H7 (cell line): Measurements from ENCODE around the gene SHC3. TPM values are rescaled to one million over a fixed set of nuclear protein-coding genes. Genes with fewer than 3 reads are reported as not detected.
A peak's percentile ranks its signal among the peaks of the same experiment; 100 is the strongest.

Experiments used
- DNase-seq: peaks from one replicate; pipeline ENCODE4 v3.0.0; 2012
- H3K27me3 ChIP-seq: 2 replicates; pipeline ENCODE4 v1.6.0; 2011; ENCODE audit warnings: mild to moderate bottlenecking, low read length; ENCODE audit not compliant: control insufficient read depth, insufficient read depth
- H3K36me3 ChIP-seq: replicated peaks from 2 replicates; pipeline ENCODE4 v1.5.1; 2011; ENCODE audit warnings: low read length; ENCODE audit not compliant: control insufficient read depth, insufficient read depth
- H3K4me3 ChIP-seq: 2 replicates; pipeline ENCODE4 v1.5.1; 2011; ENCODE audit warnings: low read depth, mild to moderate bottlenecking, control low read depth, low read length, moderate library complexity; ENCODE audit not compliant: insufficient read depth
- total RNA-seq: library from RNA; depleted of rRNA; stranded (reverse); fragments of >200 nt; shearing (Covaris generic); gene quantifications from 2 replicates; pipeline ENCODE4 v1.2.3, GENCODE V29; 2014

The SHC3 gene
- total RNA-seq, 1 experiment from 2014 or later: 13.2 TPM

DNA sequence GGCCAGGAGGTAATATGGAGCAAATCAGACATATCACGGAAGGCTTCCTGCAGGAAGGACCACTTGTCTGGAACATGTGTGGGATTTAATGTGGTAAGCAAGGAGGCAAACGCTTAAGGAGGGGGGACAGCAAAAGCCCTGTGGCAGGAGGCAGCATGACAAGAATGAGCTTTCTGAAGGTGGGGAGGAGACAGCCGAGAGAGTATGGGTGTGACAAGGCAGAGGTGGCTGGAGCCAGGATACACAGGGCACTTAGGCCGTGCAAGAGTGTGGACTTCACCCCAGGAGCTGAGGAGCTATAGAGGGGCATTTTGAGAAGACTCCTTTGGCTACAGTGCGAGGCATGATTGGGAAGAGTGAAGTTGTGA, 201.7 kb downstream of the SHC3 start:
- no peaks in the 10 kb centered on the region for H3K36me3 ChIP-seq
- DNase-seq: no peak
- H3K4me3 ChIP-seq: no peak overlapping the region
- H3K27me3 ChIP-seq: no peaks in the 10 kb centered on the region

DNA sequence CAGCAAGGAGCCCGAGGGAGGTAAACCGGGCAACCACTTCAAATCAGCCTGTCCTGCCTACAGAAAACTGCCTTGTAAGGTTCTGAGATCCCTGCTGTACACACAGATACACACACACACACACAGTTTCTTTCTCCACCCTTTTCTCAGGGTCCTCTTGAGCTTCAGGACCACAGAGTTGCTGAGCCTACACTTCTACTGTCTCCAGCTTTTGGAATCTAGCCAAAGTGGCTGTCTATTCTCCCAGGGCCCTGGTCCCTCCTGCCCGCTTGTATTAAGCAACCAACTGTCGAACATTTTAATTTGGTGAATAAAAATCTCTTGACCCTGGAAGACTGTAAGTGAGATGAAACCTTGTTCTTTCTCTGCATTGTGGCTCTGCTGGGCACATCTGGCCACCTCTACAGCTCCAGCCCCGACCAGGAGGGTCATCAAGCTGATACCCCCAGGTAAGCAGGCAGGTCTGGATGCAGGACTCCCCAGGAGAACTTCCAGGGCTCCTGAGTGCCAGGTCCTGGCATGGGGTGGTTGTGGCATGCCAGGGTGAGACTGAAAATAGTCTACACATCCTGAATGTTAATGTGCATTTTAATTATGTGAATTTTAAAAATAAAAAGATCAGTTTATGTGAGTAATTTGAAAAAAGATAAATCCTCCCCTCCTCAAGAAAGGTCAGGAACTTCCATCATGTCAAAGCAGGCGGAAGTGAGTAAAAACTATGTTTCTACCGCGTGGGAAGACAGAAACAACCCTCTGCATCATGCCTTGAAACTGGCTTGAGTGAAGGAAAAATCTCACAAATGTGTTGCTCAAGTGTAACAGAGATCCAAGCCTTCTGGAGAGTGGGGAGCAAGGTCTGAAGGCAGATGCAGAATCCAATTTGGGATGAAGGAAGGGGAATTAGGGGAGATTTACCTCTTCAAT, 202.4 kb downstream of the SHC3 start:
- Histone ChIP-seq H3K27me3 (no peaks in the 10 kb centered on the region), H3K36me3 (no peaks in the 10 kb centered on the region), H3K4me3 (no peak overlapping the region)
- no peak for DNase-seq

DNA sequence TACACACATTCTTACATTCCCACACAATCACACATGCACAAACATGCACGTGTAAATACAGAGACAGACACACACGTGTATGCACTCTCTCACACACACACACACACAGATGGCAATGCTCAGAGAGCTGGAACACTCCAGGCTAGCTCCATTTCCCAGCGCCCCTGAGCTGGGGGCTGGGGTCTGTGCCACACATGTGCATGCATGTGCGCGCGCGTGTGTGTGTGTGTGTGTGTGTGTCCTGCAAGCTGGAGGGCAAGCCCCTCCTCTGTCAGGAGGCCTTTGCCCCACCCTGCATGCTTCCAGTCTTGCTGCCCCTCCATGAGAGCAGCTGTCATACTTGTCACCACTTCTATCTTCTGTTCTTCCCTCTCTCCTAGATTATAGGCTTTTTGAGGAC, 204.0 kb downstream of the SHC3 start:
- no peaks in the 10 kb centered on the region for H3K27me3 ChIP-seq
- no peaks in the 10 kb centered on the region for H3K36me3 ChIP-seq
- no peak for DNase-seq
- H3K4me3 ChIP-seq: no peak overlapping the region

DNA sequence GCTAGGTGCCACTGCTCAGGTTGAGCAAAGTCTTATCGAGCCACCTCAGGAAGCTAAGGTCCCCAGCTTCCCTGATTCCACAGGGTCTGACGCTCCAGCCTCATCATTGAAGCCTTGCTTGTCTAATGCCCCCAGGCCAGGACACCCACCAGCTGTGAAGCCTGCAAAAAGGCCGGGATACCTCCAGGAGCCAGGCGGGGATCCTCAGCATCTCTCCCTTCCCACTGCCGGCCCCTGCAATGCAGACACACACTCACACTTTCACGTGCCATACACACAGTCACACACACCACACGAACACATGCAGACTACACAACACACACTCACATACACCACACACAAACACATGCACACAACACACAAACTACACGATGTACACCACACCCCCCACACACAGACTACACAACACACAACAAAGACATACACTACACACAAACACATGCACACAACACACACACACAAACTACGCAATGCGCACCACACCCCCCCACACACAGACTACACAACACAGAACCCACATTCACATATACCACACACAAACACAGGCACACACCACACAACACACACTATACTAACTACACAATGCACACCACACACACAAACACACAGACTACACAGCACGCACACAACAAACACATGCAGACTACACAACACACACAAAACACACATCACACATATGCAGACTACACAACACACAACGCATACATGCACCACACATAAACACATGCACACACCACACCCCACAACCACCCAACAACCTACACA, 205.2 kb downstream of the SHC3 start:
- H3K36me3 ChIP-seq: no peaks in the 10 kb centered on the region
- no peak overlapping the region for H3K4me3 ChIP-seq
- DNase-seq: peak; percentile 60
- no peaks in the 10 kb centered on the region for H3K27me3 ChIP-seq

DNA sequence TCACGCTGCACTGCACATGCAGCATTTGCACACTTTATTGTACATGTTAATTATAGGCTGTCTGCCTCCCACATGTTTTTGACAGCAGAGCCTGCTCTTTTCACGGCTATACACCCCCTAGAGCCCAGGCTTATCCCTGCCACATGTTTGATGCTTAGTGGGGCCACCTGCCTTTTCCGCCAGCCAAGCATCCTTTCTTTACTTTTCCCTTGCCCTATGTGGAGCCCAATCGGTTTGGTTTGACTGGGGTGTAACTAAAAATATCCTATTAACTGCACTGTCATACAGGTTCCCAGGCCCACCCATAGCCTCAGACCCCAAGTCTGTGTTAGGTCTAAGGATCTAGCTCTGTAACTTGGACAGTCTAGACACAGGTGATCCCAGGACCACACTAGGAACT, 206.2 kb downstream of the SHC3 start:
- Histone ChIP-seq H3K4me3 (no peak overlapping the region), H3K27me3 (no peaks in the 10 kb centered on the region), H3K36me3 (no peaks in the 10 kb centered on the region)
- DNase-seq: no peak

DNA sequence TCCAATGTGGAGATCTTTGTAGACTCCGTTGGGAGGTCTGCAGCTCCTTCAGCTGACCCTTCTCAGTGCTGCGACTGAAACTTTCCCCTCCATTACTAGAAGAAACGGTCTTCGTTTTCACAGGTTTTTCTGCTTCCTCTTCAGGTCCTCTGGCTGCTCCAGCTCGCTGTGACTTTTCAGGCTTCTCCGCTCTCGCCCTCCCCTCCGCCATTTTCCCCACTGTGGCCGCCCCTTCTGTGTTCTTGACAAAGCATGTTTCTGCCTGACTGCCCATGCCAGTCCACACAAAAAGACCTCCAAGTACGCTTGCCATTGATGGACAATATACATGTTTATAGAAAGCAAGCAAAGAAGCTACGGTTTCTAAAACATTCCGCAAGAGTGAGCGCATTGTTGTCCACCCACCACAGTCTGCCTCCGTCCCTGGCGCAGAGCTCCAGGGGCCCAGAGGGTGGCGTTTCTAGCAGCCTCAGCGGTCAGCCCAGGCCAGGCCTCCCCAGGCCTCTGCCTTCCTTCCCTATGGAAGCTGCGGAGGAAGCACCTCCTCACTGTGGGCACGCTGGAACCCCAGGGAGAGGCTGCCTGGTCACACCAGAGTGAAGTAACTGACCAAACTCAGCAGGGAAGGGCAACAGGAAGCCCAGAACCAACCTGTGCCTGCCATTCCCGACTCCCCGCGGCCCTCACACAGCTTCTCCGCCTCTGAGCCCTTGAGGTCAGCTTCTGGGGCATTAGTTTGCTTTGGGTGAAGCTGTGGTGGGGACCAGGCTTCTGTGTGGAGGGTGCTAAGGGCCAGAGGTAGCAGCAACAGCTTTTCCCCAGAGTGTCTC, 207.3 kb downstream of the SHC3 start:
- peak; percentile 53 for DNase-seq
- Histone ChIP-seq H3K36me3 (no peaks in the 10 kb centered on the region), H3K4me3 (no peak overlapping the region), H3K27me3 (no peaks in the 10 kb centered on the region)

DNA sequence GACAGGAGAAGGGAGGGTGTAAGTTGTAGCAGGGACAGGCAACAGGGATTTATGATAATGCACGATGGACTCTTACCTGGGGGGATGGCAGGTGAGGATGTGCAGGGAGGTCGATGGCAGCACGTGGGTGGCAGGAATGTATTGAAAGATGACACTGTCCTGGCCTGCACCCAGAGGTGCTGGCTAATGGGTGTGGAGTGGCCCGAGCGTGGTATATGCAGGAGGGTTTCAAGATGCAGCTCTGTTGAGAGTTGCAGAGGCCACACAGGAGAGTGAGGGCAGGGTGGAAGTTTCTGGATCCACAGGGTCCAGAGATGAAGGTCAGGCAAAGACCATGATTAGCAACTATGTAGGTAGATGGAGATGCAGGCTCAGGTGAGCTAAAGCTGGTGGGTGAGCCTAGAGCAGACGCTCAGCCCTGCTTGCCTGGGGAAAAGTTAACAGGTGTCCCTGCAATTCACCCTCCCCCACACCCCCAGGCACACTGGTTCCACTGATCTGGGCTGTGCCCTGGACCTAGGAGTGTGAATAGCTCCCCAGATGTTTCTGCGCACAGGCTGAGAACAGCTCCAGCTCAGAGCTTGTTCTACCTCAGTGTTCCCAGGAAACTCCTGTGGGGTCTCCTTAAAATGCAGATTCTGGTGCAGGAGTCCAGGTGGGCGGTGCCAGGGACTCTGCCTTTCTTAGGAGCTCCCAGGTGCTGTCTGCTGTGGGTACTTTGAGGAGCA, 208.8 kb downstream of the SHC3 start:
- H3K36me3 ChIP-seq: no peaks in the 10 kb centered on the region
- no peak overlapping the region for H3K4me3 ChIP-seq
- DNase-seq: no peak
- H3K27me3 ChIP-seq: no peaks in the 10 kb centered on the region

DNA sequence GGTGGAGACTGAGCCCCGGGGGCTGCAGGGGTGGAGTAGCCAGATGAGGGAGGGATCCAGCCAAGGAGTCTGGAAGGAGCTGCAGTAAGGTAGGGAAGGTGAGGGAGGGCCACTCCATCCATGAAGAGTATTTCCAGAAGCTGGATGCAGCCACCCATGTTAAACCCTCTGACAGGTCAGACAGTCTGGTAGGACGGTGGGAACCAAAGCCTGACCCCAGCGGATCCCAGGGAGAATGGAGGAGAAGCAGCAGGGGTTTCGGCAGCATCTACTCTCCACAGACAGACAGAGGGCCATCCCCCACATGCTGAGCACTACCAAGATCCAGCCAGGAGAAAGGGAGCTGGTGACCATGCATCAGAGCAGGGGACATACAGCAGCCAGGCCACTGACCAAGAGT, 209.8 kb downstream of the SHC3 start:
- H3K4me3 ChIP-seq: no peak overlapping the region
- H3K36me3 ChIP-seq: no peaks in the 10 kb centered on the region
- no peak for DNase-seq
- no peaks in the 10 kb centered on the region for H3K27me3 ChIP-seq

DNA sequence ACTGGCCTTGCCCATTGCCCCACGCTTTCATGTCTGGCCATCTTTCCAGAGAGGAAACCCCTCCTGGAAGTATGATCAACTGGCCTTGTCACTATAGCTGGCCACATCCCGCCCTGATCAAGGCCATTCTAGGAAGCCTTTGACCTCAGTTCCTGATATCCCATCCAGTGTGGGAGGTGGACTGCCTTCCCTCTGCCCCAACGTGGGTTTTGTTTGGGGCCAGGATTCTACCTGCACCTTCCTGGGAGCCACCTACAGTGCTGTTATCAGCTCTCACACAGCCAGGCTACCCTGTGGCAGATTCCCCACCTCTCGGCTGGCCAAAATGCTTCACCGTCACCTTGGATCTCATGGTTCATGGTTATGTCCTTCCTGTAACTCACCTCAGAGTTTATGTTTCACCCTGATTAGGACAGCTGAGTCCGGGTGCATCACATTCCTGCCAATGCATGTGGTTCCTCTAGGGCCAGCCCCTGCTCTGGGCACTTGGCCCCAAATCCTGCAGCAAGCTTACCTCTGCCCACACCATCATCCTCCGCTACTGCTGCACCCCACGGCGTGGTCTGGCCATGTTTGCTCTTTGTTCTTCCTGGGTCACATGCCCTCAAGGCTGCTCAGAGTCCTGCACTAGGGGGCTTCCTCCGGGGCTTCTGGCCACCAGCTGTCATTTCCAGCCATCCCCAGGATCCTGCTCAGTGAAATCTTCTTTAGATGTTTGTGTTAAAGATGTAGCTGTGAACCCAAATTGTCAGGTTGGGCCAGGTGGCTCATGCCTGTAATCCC, 211.5 kb downstream of the SHC3 start:
- H3K27me3 ChIP-seq: no peaks in the 10 kb centered on the region
- H3K4me3 ChIP-seq: no peak overlapping the region
- DNase-seq: no peak
- H3K36me3 ChIP-seq: no peaks in the 10 kb centered on the region

DNA sequence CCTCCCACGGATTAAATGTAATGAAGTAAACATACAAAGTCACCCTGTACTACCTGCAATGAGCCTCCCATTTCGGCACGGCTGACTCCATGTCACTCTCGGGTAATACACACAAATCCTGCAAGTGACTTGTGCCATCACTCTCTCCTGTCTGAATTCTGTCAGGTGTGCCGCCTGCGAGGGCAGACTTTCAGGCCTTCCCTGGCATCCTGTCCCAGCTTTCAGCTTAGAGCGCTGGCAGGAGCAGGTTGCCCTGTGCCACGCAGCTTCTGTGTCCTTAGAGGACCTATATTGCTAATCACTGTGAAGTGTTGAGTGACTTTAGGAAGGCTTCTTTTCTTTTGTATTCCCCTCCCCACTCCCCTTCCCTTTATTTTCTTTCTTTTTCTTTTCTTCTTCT, 213.1 kb downstream of the SHC3 start:
- no peak for DNase-seq
- Histone ChIP-seq H3K27me3 (no peaks in the 10 kb centered on the region), H3K36me3 (no peaks in the 10 kb centered on the region)

DNA sequence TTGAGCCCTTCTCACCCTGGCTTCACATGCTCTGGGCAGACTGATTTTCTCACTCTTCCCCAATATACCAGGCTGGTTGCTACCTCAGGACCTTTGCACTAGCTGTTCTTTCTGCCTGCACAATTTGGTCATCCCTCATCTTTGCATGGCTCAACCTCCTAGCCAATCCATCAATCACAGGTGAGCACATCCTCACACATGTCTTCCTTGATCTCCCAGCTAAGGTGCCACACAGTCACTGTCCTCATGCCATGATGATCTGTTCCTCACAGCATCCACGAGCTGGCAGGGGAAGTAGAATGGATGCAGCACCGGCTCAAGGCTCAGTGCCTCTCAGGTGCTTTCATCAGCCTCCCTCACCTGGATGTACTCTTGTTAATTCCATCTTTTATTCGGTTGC, 218.0 kb downstream of the SHC3 start:
- no peak for DNase-seq
- Histone ChIP-seq H3K4me3 (no peak overlapping the region), H3K36me3 (no peaks in the 10 kb centered on the region), H3K27me3 (no peaks in the 10 kb centered on the region)

More for the DNA sequence above, 213.1 kb downstream of the SHC3 start:
- no peak overlapping the region for H3K4me3 ChIP-seq

DNA sequence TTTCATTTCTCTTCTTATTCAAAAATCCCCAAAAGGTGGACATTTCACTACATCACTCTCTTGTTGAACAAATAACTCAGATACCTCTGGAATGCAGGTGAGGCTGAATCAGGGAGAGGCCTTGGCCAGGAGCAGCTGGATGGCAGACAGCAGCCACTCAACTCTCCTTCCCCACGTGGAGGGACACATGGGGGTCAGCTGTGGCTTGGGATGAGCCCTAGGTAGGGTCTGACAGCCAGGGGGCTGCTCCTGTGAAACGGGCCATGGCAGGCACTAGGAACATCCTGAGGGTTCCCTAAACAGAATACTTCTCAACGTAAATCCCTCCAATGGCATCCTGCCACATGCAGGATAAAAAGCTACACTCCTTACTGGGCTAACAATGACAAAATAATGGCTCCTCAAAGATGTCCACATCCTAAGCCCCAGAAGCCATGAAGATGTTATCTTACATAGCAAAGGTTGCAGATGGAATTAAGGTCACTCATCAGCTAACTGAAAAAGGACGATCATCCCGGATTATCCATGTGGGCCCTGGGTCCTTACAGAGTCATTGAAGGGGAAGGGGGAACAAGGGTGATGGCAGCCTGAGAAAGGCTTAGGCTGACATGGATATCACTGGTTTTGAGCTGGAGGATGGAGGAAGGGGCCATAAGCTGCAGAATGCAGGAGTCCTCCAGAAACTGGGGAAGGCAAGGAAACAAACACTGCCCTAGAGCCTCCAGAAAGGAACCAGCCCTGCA, 218.7 kb downstream of the SHC3 start:
- Histone ChIP-seq H3K4me3 (no peak overlapping the region), H3K27me3 (no peaks in the 10 kb centered on the region), H3K36me3 (no peaks in the 10 kb centered on the region)
- no peak for DNase-seq

DNA sequence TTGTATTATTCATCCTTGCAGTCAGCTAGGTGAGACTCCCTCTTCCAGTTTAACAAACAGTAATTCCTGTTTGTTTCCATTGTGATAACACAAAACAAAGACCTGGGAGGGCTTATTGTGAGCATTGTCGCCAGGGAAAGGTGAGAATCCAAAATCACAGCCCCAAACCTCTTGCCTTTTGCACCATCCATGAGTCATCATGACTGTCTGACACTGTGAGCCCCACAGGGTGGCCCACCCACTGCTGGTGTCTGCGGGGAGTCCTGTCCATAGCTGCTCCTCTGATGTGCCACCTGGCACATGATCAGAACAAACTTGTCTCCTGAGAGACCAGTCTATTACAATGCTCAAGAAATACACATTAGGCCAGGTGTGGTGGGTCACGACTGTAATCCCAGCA, 221.1 kb downstream of the SHC3 start:
- Histone ChIP-seq H3K36me3 (no peaks in the 10 kb centered on the region), H3K27me3 (no peaks in the 10 kb centered on the region), H3K4me3 (no peak overlapping the region)
- no peak for DNase-seq
